K562 (cell line): Measurements from ENCODE around the gene WDR46. TPM values are rescaled to one million over a fixed set of nuclear protein-coding genes. Genes with fewer than 3 reads are reported as not detected.

Source experiments
- ATAC-seq: fragments of 200-7000 bp; cut with Tn5 transposase; 3 replicates; pipeline ENCODE4 v1.9.1; 2020; ENCODE audit warnings: moderate library complexity
- BruUV-seq: library from RNA; stranded (reverse); fragments of 400-500 nt; replicated peaks from 2 replicates; lab custom pipeline; 2021; lab: Mats Ljungman, UMichigan
- CTCF ChIA-PET: fragments of 300-600 bp; formaldehyde crosslinking; extraction: SDS; loops from one replicate; lab custom pipeline; 2021; ENCODE audit warnings: low intra/inter-chr PET ratio; lab: Yijun Ruan, JAX
- POLR2A ChIA-PET: fragments of 300-600, 350-650 bp; sonication (Branson Sonifier 250); formaldehyde crosslinking; extraction: SDS; loops from one replicate; lab custom pipeline; 2021; ENCODE audit warnings: antibody characterized with exemption, inconsistent platforms; lab: Yijun Ruan, JAX
- DNase-seq, 4 experiments: peaks; one replicate each; pipeline versions ENCODE4 v3.0.0 to v3.0.0-alpha.2; 2011 to 2018; ENCODE audit warnings: low spot score in 3 of 4, mixed read lengths in 3 of 4; ENCODE audit errors: extremely low read depth in 1 of 4
- FAIRE-seq: peaks from 2 replicates; lab custom pipeline; 2011; peaks lifted over from hg19 to GRCh38; lab: Jason Lieb, UNC
- H2AFZ ChIP-seq: 2 replicates; pipeline ENCODE4 v1.6.0; 2011; ENCODE audit warnings: low read depth, low read length, control low read depth, inconsistent platforms
- H3K27ac ChIP-seq: fragments of 200-600 bp; 3 replicates; pipeline ENCODE4 v1.8.0; 2011; ENCODE audit warnings: low read depth, mild to moderate bottlenecking, control low read depth, inconsistent platforms, low read length, moderate library complexity, mixed read lengths; ENCODE audit errors: extremely low read depth
- H3K27me3 ChIP-seq, 2 experiments: fragments of 300-600 bp in 1 of 2; 2 replicates in 1 of 2; 3 replicates in 1 of 2; pipeline versions ENCODE4 v1.6.0 to v1.8.0; 2011; ENCODE audit warnings: inconsistent platforms in 2 of 2, low read length in 2 of 2, mild to moderate bottlenecking in 1 of 2, mixed read lengths in 1 of 2, moderate library complexity in 1 of 2; ENCODE audit not compliant: control insufficient read depth in 2 of 2, insufficient read depth in 2 of 2
- H3K36me3 ChIP-seq: fragments of 300-600 bp; 3 replicates; pipeline ENCODE4 v1.8.0; 2011; ENCODE audit warnings: mild to moderate bottlenecking, low read length, inconsistent platforms; ENCODE audit not compliant: control insufficient read depth, insufficient read depth
- H3K4me1 ChIP-seq, 2 experiments: fragments of 200-600 bp in 1 of 2; replicated peaks in 1 of 2; 2 replicates in 1 of 2; 3 replicates in 1 of 2; pipeline versions ENCODE4 v1.5.1 to v1.8.0; 2011; ENCODE audit warnings: inconsistent platforms in 2 of 2, low read length in 2 of 2, mild to moderate bottlenecking in 1 of 2, mixed read lengths in 1 of 2, moderate library complexity in 1 of 2; ENCODE audit not compliant: control insufficient read depth in 2 of 2, insufficient read depth in 2 of 2
- H3K4me2 ChIP-seq: 2 replicates; pipeline ENCODE4 v1.6.1; 2011; ENCODE audit warnings: low read length, control low read depth, inconsistent platforms, mixed read lengths; ENCODE audit not compliant: insufficient read depth
- H3K4me3 ChIP-seq: fragments of 200-600 bp; sonication (generic), shearing (Covaris generic); 2 replicates; pipeline ENCODE4 v1.5.1; 2016; ENCODE audit warnings: control low read depth, inconsistent platforms
- H3K79me2 ChIP-seq: fragments of 200-600 bp; 3 replicates; pipeline ENCODE4 v1.8.0; 2011; ENCODE audit warnings: low read length, inconsistent platforms; ENCODE audit not compliant: control insufficient read depth, insufficient read depth
- H3K9ac ChIP-seq, 2 experiments: 2 replicates each; pipeline versions ENCODE4 v1.6.0 to v1.6.1; 2011; ENCODE audit warnings: low read depth in 2 of 2, low read length in 2 of 2, control low read depth in 1 of 2, inconsistent platforms in 1 of 2, mild to moderate bottlenecking in 1 of 2, mixed read lengths in 1 of 2; ENCODE audit not compliant: insufficient read depth in 1 of 2
- H3K9me1 ChIP-seq: one replicate; pipeline ENCODE4 v1.6.0; 2011; ENCODE audit warnings: inconsistent platforms, mild to moderate bottlenecking, low read length, moderate library complexity; ENCODE audit not compliant: control insufficient read depth, insufficient read depth
- H3K9me3 ChIP-seq: replicated peaks from 2 replicates; pipeline ENCODE4 v1.5.1; 2011; ENCODE audit warnings: low read depth, low read length, inconsistent platforms; ENCODE audit not compliant: control insufficient read depth, insufficient read depth
- H4K20me1 ChIP-seq: replicated peaks from 2 replicates; pipeline ENCODE4 v1.6.1; 2011; ENCODE audit warnings: low read length, inconsistent platforms, mixed read lengths; ENCODE audit not compliant: control insufficient read depth, insufficient read depth
- BCLAF1 ChIP-seq, 2 experiments: fragments of 450-650 bp in 1 of 2; IDR thresholded peaks; 2 replicates each; pipeline ENCODE4 v1.6.1; 2011 to 2017; ENCODE audit warnings: low read depth in 2 of 2, antibody characterized with exemption in 1 of 2, borderline replicate concordance in 1 of 2, low read length in 1 of 2, mild to moderate bottlenecking in 1 of 2, mixed read lengths in 1 of 2; ENCODE audit not compliant: control insufficient read depth in 1 of 2
- BRF2 ChIP-seq: IDR thresholded peaks from 3 replicates; pipeline ENCODE4 v1.6.1; 2011; ENCODE audit warnings: borderline replicate concordance, mild to moderate bottlenecking; ENCODE audit not compliant: insufficient read length, insufficient read depth
- MAX ChIP-seq: sonication (generic); formaldehyde crosslinking; IDR thresholded peaks from 2 replicates; pipeline ENCODE4 v1.9.0; 2022; ENCODE audit warnings: mild to moderate bottlenecking, missing genetic modification reagents
- MIER1 ChIP-seq: fragments of 450-650 bp; IDR thresholded peaks from 2 replicates; pipeline ENCODE4 v1.6.1; 2016; ENCODE audit warnings: antibody characterized with exemption, mild to moderate bottlenecking, low read depth
- NCOA2 ChIP-seq, 2 experiments: fragments of 450-650 bp; IDR thresholded peaks; 2 replicates each; pipeline ENCODE4 v1.6.1; 2018; ENCODE audit warnings: mild to moderate bottlenecking in 2 of 2, moderate library complexity in 1 of 2; ENCODE audit not compliant: partially characterized antibody in 2 of 2
- POU5F1 ChIP-seq: fragments of 150-350 bp; IDR thresholded peaks from 2 replicates; pipeline ENCODE4 v1.6.1; 2014; ENCODE audit warnings: borderline replicate concordance, low read length, low read depth, mild to moderate bottlenecking; ENCODE audit not compliant: partially characterized antibody
- SIRT6 ChIP-seq: IDR thresholded peaks from one replicate; pipeline ENCODE4 v1.6.1; 2012; ENCODE audit warnings: low read depth, mild to moderate bottlenecking, control low read depth, inconsistent platforms, low read length, moderate library complexity
- SMARCA4 ChIP-seq: fragments of 450-650 bp; IDR thresholded peaks from 2 replicates; pipeline ENCODE4 v1.6.1; 2016
- SMARCA5 ChIP-seq: fragments of 450-650 bp; IDR thresholded peaks from 2 replicates; pipeline ENCODE4 v1.6.1; 2016
- TOE1 ChIP-seq, 2 experiments: fragments of 450-650 bp in 1 of 2; sonication (generic) in 1 of 2; formaldehyde crosslinking in 1 of 2; IDR thresholded peaks; 2 replicates each; pipeline versions ENCODE4 v1.7.1 to v1.8.0; 2016 to 2022; ENCODE audit warnings: borderline replicate concordance in 2 of 2, mild to moderate bottlenecking in 2 of 2, antibody characterized with exemption in 1 of 2, inconsistent platforms in 1 of 2, low read depth in 1 of 2, missing genetic modification reagents in 1 of 2, moderate library complexity in 1 of 2
- XRCC4 ChIP-seq: IDR thresholded peaks from one replicate; pipeline ENCODE4 v1.6.1; 2011; ENCODE audit not compliant: insufficient read depth, insufficient read length; ENCODE audit errors: extremely low read depth
- ZBTB7A ChIP-seq: IDR thresholded peaks from 2 replicates; pipeline ENCODE4 v1.6.1; 2011; ENCODE audit warnings: low read depth, mild to moderate bottlenecking, low read length, moderate library complexity, borderline replicate concordance; ENCODE audit not compliant: control insufficient read depth
- ZHX1 ChIP-seq: fragments of 150-350 bp; conservative IDR thresholded peaks from 2 replicates; pipeline ENCODE4 v1.6.1; 2014; ENCODE audit warnings: low read length
- WGBS: fragments of 100-300 bp; shearing (Covaris generic); methylation state at CpG from one replicate; pipeline ENCODE4 v1.1.6; 2016; ENCODE audit warnings: low coverage, mixed read lengths; ENCODE audit not compliant: insufficient coverage; ENCODE audit errors: missing lambda C conversion rate; 5-methylcytosine and 5-hydroxymethylcytosine counted together
- in situ Hi-C: fragments of 300-500 bp; cut with MboI; formaldehyde crosslinking; loops from 4 replicates; pipeline ENCODE4 v1.15.0; 2018; ENCODE audit warnings: inconsistent platforms, mixed read lengths
- intact Hi-C: fragments of 100-400 bp; cut with micrococcal nuclease; formaldehyde crosslinking; loops from 2 replicates; pipeline ENCODE4 v1.14.2; 2022
- polyA plus RNA-seq, 8 experiments: library from polyadenylated mRNA; depleted of rRNA in 4 of 8; stranded (reverse) in 5 of 8; unstranded in 3 of 8; fragments of >200 nt; fragmentation: Nextera tagmentation in 2 of 8; fragmentation: Illumina TruSeq in 1 of 8; extraction: Ambion mirVana in 2 of 8; extraction: Trizol in 1 of 8; gene quantifications; 2 replicates each; pipeline versions ENCODE4 v1.2.1 to v1.2.3, GENCODE V29; 2011 to 2014; ENCODE audit warnings: inconsistent platforms in 1 of 8, missing spikeins in 1 of 8
- total RNA-seq, 7 experiments: library from RNA; depleted of rRNA in 6 of 7; stranded (reverse); fragments of >200 nt in 6 of 7; fragmentation: Illumina TruSeq in 2 of 7; extraction: Trizol in 2 of 7; gene quantifications; 2 replicates each; pipeline versions ENCODE4 v1.2.1 to v1.2.3, GENCODE V29; 2011 to 2021; ENCODE audit warnings: low replicate concordance in 1 of 7

The WDR46 gene
- total and polyA plus RNA-seq, 9 of the 15 experiments (the other 6 are each of a cell fraction or from before 2014, with no cell fraction given) = 8.9 to 146 (median 93.1) TPM

- Histone ChIP-seq H3K4me1 (peaks cover 22 to 31% of the 10 kb centered on the region in 2 experiments), H3K4me2 (peak overlapping the region; percentile 97), H3K9me1 (peaks cover 4% of the 10 kb centered on the region), H3K9me3 (no peaks in the 10 kb centered on the region), H3K9ac (peak overlapping the region; percentile 79 to 87), H2AFZ (peak overlapping the region; percentile 99), H3K79me2 (no peaks in the 10 kb centered on the region), H3K4me3 (peak overlapping the region; percentile 53), H3K27me3 (peaks cover 4 to 6% of the 10 kb centered on the region in 2 experiments; a peak in 2 of 5 replicates), H4K20me1 (no peaks in the 10 kb centered on the region), H3K36me3 (peaks cover 19% of the 10 kb centered on the region), H3K27ac (peak overlapping the region; percentile 81)
- no TSS peak for BruUV-seq
- WGBS = 2% methylated on average over 18 of the region's 18 CpGs
- ATAC-seq (peak; percentile 25), DNase-seq (no peak), FAIRE-seq (no peak)
- intact Hi-C loops (loop anchor here (1.0 to 2.0 kb wide), 4 partner anchors 48 to 234 kb away; partner anchors contain the start of genes RXRB and SLC39A7), in situ Hi-C loops (loop anchor here (5.0 kb wide), 2 partner anchors 131 to 231 kb away; no protein-coding TSS in a partner anchor)
- ChIA-PET POLR2A (interaction anchor here (0.5 to 5.2 kb wide), 15 partner anchors 11 to 1767 kb away, joined by 3 to 57 read pairs (median 4); partner anchors contain the start of genes B3GALT4, HLA-DPA1, RING1 and RPS18), CTCF (interaction anchor here (0.5 to 3.6 kb wide), 11 partner anchors 48 to 504 kb away, joined by 3 to 24 read pairs (median 5); partner anchors contain the start of genes RXRB and SLC39A7)
- TF ChIP-seq POU5F1 (no peak), SMARCA4 (no peak), ZHX1 (0 out of 2 replicates have a peak, but pooled peaks have one; percentile 4), SIRT6 (no peak), MIER1 (peak; percentile 70), XRCC4 (no peak), BRF2 (no peak), TOE1 (IDR thresholded peaks at IDR 0.05; ENCODE audit: borderline replicate concordance) (0 out of 2 replicates have a peak, but pooled peaks have one; percentile 25), TOE1 (CRISPR knock-in tag; IDR thresholded peaks at IDR 0.05; ENCODE audit: borderline replicate concordance, low read depth) (no peak), SMARCA5 (0 out of 2 replicates have a peak, but pooled peaks have one; percentile 64), NCOA2 (IDR thresholded peaks at IDR 0.05; ENCODE audit: partially characterized antibody in 2 of 2) (no peak), MAX (CRISPR knock-in tag) (peak; percentile 45; the same call in 1 of the 2 replicates), ZBTB7A (no peak), BCLAF1 (IDR thresholded peaks at IDR 0.05; ENCODE audit: borderline replicate concordance in 1 of 2, control insufficient read depth in 1 of 2, low read depth in 2 of 2, low read length in 1 of 2) (0 out of 4 replicates have a peak, but pooled peaks of 1 of the 2 experiments have one; percentile 36)
Measured at GRCh38 chr6:33248643-33248931, 40.5 kb downstream of the WDR46 start.
